Muscle layer of colon (tissue), 2 donors: ENCODE data around the gene KIF6.

ENCODE experiments used
- H3K27ac ChIP-seq: one replicate; pipeline ENCODE4 v1.7.0; 2013; ENCODE audit warnings: low read depth, mild to moderate bottlenecking, low read length, moderate library complexity
- H3K27me3 ChIP-seq, 2 donors: one replicate each; pipeline ENCODE4 v1.7.0; 2013; ENCODE audit warnings: low read length in 2 of 2, mild to moderate bottlenecking in 2 of 2; ENCODE audit not compliant: insufficient read depth in 2 of 2, control insufficient read depth in 1 of 2
- H3K36me3 ChIP-seq: one replicate; pipeline ENCODE4 v1.7.0; 2013; ENCODE audit warnings: mild to moderate bottlenecking, low read length; ENCODE audit not compliant: insufficient read depth
- H3K4me1 ChIP-seq: one replicate; pipeline ENCODE4 v1.7.0; 2013; ENCODE audit warnings: mild to moderate bottlenecking, low read length; ENCODE audit not compliant: insufficient read depth
- H3K4me3 ChIP-seq, 2 donors: one replicate each; pipeline ENCODE4 v1.7.0; 2013; ENCODE audit warnings: low read length in 2 of 2, low read depth in 1 of 2, mild to moderate bottlenecking in 1 of 2, moderate library complexity in 1 of 2
- H3K9ac ChIP-seq: one replicate; pipeline ENCODE4 v1.7.0; 2013; ENCODE audit warnings: low read length
- H3K9me3 ChIP-seq: one replicate; pipeline ENCODE4 v1.7.0; 2013; ENCODE audit warnings: mild to moderate bottlenecking, low read length
- donor health status: abdominal sarcoma.
- donor health status: Adenocarcinoma of cecum.

The KIF6 gene

DNA sequence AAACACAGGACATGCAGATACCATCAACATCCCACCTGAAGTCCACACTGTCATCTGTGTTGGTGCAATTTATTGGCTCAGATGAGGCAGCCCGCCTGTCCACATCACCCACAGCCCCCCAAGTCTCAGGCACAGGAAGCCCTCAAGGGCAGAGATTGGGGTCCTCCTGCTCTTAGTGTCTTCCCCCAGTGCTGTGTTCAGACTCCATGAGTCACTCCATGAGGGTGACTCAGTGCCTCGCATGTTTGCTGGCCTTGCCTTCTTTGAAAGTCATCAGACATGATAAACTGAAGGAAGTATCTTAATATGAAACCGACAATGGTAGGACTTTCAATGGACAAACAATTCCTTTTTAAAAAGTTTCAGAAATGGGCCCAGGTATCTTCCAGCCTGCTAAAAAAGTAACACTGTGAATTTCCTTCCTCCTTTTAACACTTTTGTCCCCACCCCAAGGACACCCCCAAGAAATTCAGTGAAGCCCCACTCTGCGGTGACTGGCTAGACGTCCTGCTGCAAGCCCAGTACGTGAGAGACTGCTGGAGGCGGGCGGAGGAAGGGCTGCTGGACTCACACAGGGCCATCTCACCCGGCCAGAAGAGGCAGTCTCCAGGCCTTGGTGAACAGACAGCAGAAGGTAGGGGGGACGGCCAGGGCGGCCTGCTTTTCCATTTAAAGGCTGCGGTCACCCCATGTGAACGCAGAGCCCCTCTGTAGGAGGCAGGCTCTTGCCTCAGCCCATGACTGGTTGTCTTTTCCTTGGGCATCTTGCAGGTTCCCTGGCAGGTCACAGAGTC is 359.7 kb downstream of the KIF6 start:
- no peak overlapping the region for H3K4me3 ChIP-seq
- H3K36me3 ChIP-seq, result no peaks in the 10 kb centered on the region
- no peak overlapping the region for H3K9ac ChIP-seq
- H3K4me1 ChIP-seq, result peaks cover 3% of the 10 kb centered on the region
- no peak overlapping the region for H3K27ac ChIP-seq
- H3K27me3 ChIP-seq, result no peaks in the 10 kb centered on the region
- no peaks in the 10 kb centered on the region for H3K9me3 ChIP-seq

DNA sequence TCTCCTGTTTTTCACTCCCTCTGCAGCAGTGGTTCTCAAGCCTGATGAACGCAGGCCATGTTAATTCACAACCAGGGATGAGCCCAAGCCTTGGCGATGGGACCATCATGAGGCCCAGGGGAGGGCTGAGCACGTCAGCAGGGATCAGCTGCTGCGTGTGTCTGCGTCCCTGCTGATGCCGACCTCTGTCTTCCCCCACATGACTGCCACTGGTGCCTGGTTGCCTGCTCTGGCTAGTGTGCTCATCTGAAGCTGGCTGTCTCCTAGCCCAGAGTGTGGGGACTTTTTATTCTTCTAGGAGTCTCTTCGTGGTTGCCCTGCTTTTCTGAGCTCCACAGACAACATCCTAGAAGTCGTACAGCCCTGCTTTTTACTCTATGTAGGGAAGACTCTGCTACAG is 361.9 kb downstream of the KIF6 start:
- Histone ChIP-seq H3K36me3 (no peaks in the 10 kb centered on the region), H3K27me3 (no peaks in the 10 kb centered on the region), H3K9me3 (no peaks in the 10 kb centered on the region), H3K4me3 (no peak overlapping the region), H3K9ac (no peak overlapping the region), H3K27ac (no peak overlapping the region), H3K4me1 (peaks cover 3% of the 10 kb centered on the region)

DNA sequence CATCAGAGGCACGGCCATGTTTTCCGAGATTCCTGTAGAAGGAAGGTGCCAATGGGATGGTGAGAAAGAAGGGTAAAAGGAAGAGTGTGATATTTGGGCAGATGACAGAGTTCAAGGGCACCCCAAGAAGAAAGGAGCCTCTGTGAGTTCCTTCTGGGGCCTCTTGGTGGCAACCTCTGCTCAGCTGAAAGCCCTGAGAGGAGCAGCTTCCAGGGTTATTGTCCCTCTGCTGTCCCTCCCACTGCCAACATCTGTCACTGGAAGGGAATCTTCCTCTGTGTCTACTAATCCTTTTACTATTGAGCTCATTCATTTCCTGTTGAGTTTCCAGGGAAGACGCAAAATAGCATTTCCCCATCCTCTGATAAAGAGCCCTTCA is 362.7 kb downstream of the KIF6 start:
- H3K9me3 ChIP-seq, result no peaks in the 10 kb centered on the region
- H3K36me3 ChIP-seq, result no peaks in the 10 kb centered on the region
- H3K4me3 ChIP-seq, result no peak overlapping the region
- no peak overlapping the region for H3K9ac ChIP-seq
- no peak overlapping the region for H3K27ac ChIP-seq
- peaks cover 3% of the 10 kb centered on the region for H3K4me1 ChIP-seq
- no peaks in the 10 kb centered on the region for H3K27me3 ChIP-seq

DNA sequence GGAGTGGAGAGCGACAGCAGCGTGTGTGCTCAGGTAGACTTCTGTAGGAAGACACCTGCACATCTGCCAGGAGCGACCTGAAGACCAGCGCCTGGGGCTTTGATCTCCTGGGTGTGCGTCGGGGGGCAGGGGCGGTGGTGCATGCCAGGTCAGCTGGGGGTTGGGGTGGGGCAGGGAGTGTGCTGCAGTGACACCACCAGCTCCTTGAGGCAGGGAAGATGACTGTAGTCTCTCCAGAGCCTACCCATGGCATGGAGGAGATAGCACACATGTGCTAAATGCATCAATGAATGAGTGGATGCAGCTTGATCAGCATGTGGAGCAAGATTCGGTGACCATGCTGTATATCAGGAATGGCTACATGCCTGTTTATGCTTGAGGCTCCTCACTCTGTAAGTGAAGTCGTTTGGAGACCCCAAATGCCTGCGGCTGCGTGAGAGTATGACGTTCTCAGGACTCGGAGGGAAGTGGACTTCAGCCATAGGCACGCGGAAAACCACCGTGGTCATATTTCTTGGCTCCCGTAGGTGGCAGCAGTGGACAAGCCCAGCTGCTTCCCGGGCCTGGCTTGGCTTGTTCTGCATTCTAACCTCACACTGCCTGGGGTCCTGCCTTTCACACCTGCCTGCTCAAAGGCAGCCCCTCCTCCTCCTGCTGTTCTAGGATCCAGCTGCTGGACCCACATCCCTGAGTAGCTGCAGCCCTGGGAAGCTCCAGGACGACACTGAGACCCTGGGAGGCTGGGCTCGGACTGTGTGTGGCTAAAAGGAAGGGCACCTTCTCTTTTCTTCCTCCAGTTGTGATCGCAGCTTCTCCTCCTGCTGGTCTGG is 363.3 kb downstream of the KIF6 start:
- Histone ChIP-seq H3K36me3 (no peaks in the 10 kb centered on the region), H3K4me3 (no peak overlapping the region), H3K4me1 (peaks cover 3% of the 10 kb centered on the region), H3K27me3 (no peaks in the 10 kb centered on the region), H3K9ac (no peak overlapping the region), H3K27ac (no peak overlapping the region), H3K9me3 (no peaks in the 10 kb centered on the region)

DNA sequence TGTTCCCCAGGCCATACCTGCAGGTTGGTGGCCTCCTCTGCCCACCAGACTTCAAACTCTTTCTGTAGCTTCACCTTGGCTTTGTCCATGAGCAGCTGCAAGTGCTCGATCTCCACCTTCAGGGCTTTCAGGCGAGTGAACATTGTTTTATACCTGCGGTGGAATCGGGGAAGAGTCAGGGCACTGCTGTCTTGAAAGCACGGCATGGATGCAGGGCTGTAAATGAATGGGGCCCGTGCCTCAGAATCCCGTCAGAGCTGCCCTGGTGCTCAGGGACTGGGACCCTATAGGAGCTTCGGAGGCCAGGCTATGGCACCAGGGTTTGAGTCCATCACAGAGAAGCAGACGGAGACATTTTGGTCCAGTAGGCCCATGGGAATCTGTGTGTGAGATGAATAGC is 364.8 kb downstream of the KIF6 start:
- no peaks in the 10 kb centered on the region for H3K9me3 ChIP-seq
- peaks cover 3% of the 10 kb centered on the region for H3K4me1 ChIP-seq
- no peak overlapping the region for H3K9ac ChIP-seq
- H3K27ac ChIP-seq, result no peak overlapping the region
- H3K36me3 ChIP-seq, result no peaks in the 10 kb centered on the region
- no peaks in the 10 kb centered on the region for H3K27me3 ChIP-seq
- H3K4me3 ChIP-seq, result no peak overlapping the region

DNA sequence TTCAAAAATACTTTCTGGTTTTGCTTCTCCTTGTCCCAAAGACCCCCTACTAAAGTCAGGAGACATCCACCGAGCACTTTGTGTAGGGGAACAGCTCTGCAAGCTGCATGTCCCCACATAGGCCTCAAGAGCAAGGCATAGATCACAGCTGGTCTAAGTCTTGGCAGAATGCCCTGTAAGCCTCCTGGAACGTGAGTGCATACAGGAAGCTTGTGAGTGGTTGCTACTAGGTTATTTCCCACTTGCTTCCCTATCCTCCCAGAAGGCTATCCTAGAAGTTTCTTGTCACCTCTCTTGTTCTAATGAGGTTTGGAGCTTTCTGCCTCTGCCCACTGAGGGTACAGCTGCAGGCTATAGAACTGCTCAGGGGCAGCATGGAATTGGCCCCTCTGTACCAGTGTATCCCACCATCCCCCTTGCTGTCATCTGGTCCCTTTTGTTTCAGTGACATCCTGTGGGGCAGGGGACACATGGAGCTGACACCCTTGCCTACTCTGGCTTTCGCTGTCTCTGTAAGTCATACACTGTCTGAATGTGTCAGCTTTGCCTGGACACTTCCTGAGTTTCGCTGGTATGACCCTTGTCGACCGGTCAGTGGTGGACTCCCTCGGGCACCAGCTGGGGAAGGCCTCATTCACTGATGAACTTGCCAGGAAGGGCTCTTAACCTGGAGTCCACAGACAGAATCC is 367.1 kb downstream of the KIF6 start:
- Histone ChIP-seq H3K9me3 (no peaks in the 10 kb centered on the region), H3K4me3 (no peak overlapping the region), H3K27ac (no peak overlapping the region), H3K4me1 (peaks cover 3% of the 10 kb centered on the region), H3K27me3 (no peaks in the 10 kb centered on the region), H3K9ac (no peak overlapping the region), H3K36me3 (no peaks in the 10 kb centered on the region)

DNA sequence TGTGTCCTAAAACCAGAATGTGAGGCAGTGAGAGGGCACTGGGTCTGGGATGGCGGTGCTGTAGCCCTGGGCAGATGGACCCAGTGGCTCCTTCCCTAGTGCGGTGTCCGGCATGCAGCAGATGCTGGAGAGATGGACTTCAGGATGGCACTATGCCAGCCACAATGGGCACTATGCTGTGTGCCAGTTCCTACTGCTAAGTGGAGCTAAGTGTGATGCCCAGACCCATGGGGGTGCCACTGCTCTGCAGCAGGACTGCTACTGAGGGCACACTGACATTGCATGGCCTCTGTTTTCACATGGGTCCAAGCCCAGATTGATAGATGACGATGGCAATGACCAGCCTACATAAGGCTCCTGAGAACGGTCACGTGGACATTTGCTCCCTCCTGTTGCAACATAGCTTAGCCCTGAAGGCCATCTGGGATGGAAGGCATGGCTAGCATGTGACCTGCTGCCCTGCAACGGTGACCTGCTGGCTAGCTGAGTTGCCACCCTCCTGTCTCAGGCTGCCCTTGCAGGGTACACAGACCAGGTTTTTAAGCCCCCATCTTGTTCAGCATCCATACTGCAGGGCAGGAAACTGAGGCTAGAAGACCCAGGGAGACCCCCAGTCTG is 371.4 kb downstream of the KIF6 start:
- Histone ChIP-seq H3K9me3 (no peaks in the 10 kb centered on the region), H3K4me3 (no peak overlapping the region), H3K9ac (no peak overlapping the region), H3K27me3 (no peaks in the 10 kb centered on the region), H3K27ac (no peak overlapping the region), H3K36me3 (no peaks in the 10 kb centered on the region), H3K4me1 (no peaks in the 10 kb centered on the region)

DNA sequence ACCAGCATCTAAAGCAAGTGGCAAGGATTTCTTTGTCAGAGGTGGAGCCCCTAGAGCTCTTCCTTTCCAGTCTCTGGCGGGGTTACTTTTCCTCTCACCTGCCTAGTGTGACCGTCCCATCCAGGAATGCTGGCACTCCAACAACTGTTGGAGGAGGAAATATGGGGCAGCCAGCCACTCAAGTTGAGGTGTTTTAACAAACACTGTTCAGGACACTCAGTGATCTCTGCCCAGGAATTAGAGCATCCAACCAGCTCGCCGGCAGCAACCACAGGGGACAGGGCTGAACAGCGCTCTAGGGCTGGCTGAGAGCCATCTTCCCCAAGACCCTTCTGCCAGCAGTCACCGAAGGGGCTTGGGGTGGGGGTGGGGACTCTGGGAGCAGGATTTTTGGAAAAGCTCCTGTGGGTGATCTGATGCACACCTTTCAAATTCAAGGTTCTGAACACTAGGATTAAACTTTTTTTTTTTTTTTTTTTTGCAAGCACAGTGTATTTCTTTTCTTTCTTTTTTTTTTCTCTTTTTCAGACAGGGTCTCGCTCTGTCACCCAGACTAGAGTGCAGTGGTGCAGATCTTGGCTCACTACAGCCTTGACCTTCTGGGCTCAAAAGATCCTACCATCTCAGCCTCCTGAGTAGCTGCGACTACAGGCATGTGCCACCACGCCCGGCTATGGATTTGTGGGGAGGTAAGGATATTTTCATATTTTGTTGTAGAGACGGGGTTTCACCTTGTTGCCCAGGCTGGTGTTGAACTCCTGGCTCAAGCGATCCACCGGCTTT is 374.3 kb downstream of the KIF6 start:
- no peak overlapping the region for H3K27ac ChIP-seq
- no peaks in the 10 kb centered on the region for H3K4me1 ChIP-seq
- H3K9ac ChIP-seq, result no peak overlapping the region
- H3K36me3 ChIP-seq, result no peaks in the 10 kb centered on the region
- H3K4me3 ChIP-seq, result no peak overlapping the region
- H3K9me3 ChIP-seq, result no peaks in the 10 kb centered on the region
- H3K27me3 ChIP-seq, result no peaks in the 10 kb centered on the region

DNA sequence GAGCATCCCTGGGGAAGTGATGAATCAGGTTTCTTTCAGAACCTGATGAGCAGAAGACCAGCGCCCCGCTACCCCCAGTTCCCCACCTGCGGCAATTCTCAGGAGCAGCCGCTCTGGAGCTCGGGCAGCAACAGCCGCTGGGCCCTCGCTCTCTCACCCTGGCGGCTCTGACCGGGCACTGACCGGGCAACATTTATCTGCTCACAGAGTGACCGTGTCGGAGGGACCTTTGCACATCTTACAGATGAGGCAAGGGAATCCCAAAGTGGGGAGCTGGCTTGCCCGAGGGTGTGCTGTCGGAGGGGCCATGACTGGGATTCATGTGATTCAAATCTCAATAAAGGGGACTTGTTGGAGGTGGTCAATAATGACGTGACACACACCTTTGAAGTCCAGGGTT is 376.5 kb downstream of the KIF6 start:
- no peaks in the 10 kb centered on the region for H3K4me1 ChIP-seq
- H3K9ac ChIP-seq, result no peak overlapping the region
- no peak overlapping the region for H3K4me3 ChIP-seq
- H3K36me3 ChIP-seq, result no peaks in the 10 kb centered on the region
- H3K27me3 ChIP-seq, result no peaks in the 10 kb centered on the region
- no peaks in the 10 kb centered on the region for H3K9me3 ChIP-seq
- H3K27ac ChIP-seq, result no peak overlapping the region

DNA sequence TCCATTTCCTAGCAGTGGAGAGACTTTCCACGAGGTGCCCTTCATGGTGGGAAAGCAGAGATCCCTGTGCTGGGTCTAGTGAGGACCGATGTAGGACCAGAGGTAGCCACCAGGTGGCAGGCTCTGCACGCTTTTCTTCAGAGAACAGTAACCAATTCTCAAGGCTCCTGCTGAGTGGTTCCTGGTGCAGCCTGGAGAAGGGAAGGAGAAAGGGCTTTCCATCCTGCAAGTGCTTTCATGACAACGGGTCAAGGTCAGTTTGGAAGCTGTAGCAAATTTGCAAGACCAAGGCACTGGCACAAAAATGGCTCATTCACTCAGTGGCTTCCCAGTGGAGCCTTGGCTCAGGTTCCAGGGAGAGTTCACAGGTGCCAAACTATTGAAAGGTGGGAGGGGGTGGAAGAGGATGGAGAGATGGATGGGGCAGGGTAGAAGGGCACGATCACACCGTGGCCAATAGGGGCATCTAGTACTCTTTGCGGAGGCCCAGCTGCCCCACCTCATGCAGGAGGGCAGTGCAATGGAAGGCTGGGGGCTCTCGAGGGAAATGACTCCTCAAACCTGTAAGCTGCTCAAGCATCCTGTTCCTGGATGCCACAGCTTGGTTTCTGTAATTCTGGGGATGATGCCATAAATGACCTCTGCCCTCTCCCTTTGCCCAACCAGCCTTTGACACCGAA is 377.2 kb downstream of the KIF6 start:
- Histone ChIP-seq H3K9me3 (no peaks in the 10 kb centered on the region), H3K4me1 (no peaks in the 10 kb centered on the region), H3K4me3 (no peak overlapping the region), H3K36me3 (no peaks in the 10 kb centered on the region), H3K27ac (no peak overlapping the region), H3K9ac (no peak overlapping the region), H3K27me3 (no peaks in the 10 kb centered on the region)
